CD8-positive, alpha-beta memory T cell (primary cell): Measurements from ENCODE around the gene IGSF23. TPM values are rescaled to one million over a fixed set of nuclear protein-coding genes. Genes with fewer than 3 reads are reported as not detected.

ENCODE experiments used
- CTCF ChIA-PET: fragments of 350-600 bp; sonication (Branson Sonifier 250); formaldehyde crosslinking; loops from one replicate; lab custom pipeline; 2021; ENCODE audit warnings: antibody characterized with exemption; lab: Charles Lee
- POLR2A ChIA-PET: fragments of 350-600 bp; sonication (Branson Sonifier 250); formaldehyde crosslinking; loops from one replicate; lab custom pipeline; 2021; ENCODE audit warnings: antibody characterized with exemption; lab: Charles Lee
- DNase-seq, 5 donors: peaks; one replicate each; pipeline versions ENCODE4 v3.0.0 to v3.0.0-alpha.2; 2020 to 2022; ENCODE audit warnings: mixed read lengths in 1 of 5
- H3K27ac ChIP-seq: one replicate; pipeline ENCODE4 v1.7.0; 2013; ENCODE audit warnings: low read depth, mild to moderate bottlenecking, low read length, moderate library complexity
- H3K27me3 ChIP-seq: 2 replicates; pipeline ENCODE4 v1.7.0; 2013; ENCODE audit warnings: low read length, mild to moderate bottlenecking; ENCODE audit not compliant: insufficient read depth, poor library complexity, severe bottlenecking
- H3K36me3 ChIP-seq: 2 replicates; pipeline ENCODE4 v1.7.0; 2013; ENCODE audit warnings: mild to moderate bottlenecking, low read length, moderate library complexity; ENCODE audit not compliant: insufficient read depth
- H3K4me1 ChIP-seq: 2 replicates; pipeline ENCODE4 v1.7.0; 2013; ENCODE audit warnings: mild to moderate bottlenecking, low read length, moderate library complexity; ENCODE audit not compliant: insufficient read depth
- H3K4me3 ChIP-seq: 2 replicates; pipeline ENCODE4 v1.7.0; 2013; ENCODE audit warnings: mild to moderate bottlenecking, low read length
- H3K9me3 ChIP-seq: 2 replicates; pipeline ENCODE4 v1.7.0; 2013; ENCODE audit warnings: mild to moderate bottlenecking, low read length
- H3K27ac Mint-ChIP-seq, 8 donors: one replicate each; pipeline ENCODE4 v1.8.0; 2020 to 2021; ENCODE audit warnings: mixed read lengths in 8 of 8, mild to moderate bottlenecking in 6 of 8, inconsistent platforms in 3 of 8, moderate library complexity in 3 of 8
- H3K27me3 Mint-ChIP-seq, 2 donors: one replicate each; pipeline ENCODE4 v1.8.0; 2020 to 2021; ENCODE audit warnings: mixed read lengths in 2 of 2, mild to moderate bottlenecking in 1 of 2, moderate library complexity in 1 of 2
- H3K36me3 Mint-ChIP-seq, 3 donors: one replicate each; pipeline ENCODE4 v1.8.0; 2020 to 2021; ENCODE audit warnings: mixed read lengths in 3 of 3, inconsistent platforms in 1 of 3, mild to moderate bottlenecking in 1 of 3
- H3K4me1 Mint-ChIP-seq, 3 donors: one replicate each; pipeline ENCODE4 v1.8.0; 2020 to 2021; ENCODE audit warnings: mixed read lengths in 3 of 3, inconsistent platforms in 1 of 3, mild to moderate bottlenecking in 1 of 3
- H3K4me3 Mint-ChIP-seq, 7 donors: one replicate each; pipeline ENCODE4 v1.8.0; 2020 to 2021; ENCODE audit warnings: mixed read lengths in 7 of 7, mild to moderate bottlenecking in 6 of 7, moderate library complexity in 4 of 7, inconsistent platforms in 2 of 7
- H3K9me3 Mint-ChIP-seq, 5 donors: one replicate each; pipeline ENCODE4 v1.8.0; 2020 to 2022; ENCODE audit warnings: mixed read lengths in 5 of 5, mild to moderate bottlenecking in 3 of 5, moderate library complexity in 2 of 5, inconsistent platforms in 1 of 5
- polyA plus RNA-seq: library from polyadenylated mRNA; unstranded; fragments of 300-500 nt; fragmentation: Illumina TruSeq; gene quantifications from one replicate; pipeline ENCODE4 v1.2.3, GENCODE V29; 2021
- total RNA-seq, 2 experiments: library from RNA; stranded (reverse); gene quantifications; one replicate each; pipeline ENCODE4 v1.2.3, GENCODE V29; 2021

The IGSF23 gene
- total and polyA plus RNA-seq, 3 experiments from 2014 or later = not detected

GRCh38 chr19:44672226-44672625 lies 58.9 kb downstream of the IGSF23 start:
- no peaks in the 10 kb centered on the region for H3K4me1 Mint-ChIP-seq
- CTCF ChIA-PET = no interaction called here

DNA sequence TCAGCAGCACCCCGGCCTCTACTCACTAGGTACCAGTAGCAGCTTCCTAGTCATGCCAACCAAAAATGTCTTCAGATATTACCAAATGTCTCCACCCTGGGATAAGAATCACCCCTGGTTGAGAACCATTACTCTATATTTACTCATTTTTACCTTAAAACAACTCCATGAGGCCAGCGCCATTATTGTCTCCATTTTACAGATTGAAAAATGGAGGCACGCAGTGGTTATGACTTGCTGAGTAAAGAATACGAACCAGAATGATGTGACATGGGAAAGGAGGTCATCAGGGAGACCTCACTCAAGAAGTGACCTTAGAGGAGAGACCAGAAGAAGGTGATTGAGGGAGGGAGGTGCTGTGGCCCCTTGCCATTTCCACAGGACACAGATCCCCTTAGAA lies 60.1 kb downstream of the IGSF23 start:
- H3K27ac Mint-ChIP-seq = peak overlapping the region in 1 of 8 donors; percentile 11
- CTCF ChIA-PET = no interaction called here
- H3K4me3 ChIP-seq = no peak overlapping the region

More at GRCh38 chr19:44672226-44672625, 58.9 kb downstream of the IGSF23 start:
- Mint-ChIP-seq H3K27me3 (peaks cover 6 to 12% of the 10 kb centered on the region in 2 donors), H3K36me3 (no peaks in the 10 kb centered on the region), H3K4me3 (no peak overlapping the region), H3K27ac (no peak overlapping the region), H3K9me3 (no peaks in the 10 kb centered on the region)
- no peaks in the 10 kb centered on the region for H3K27me3 ChIP-seq
- H3K9me3 ChIP-seq = no peaks in the 10 kb centered on the region
- no peaks in the 10 kb centered on the region for H3K36me3 ChIP-seq
- POLR2A ChIA-PET = no interaction called here
- no peak for DNase-seq
- H3K4me3 ChIP-seq = no peak overlapping the region
- no peak overlapping the region for H3K27ac ChIP-seq
- no peaks in the 10 kb centered on the region for H3K4me1 ChIP-seq

GRCh38 chr19:44675521-44675920 lies 62.2 kb downstream of the IGSF23 start:
- DNase-seq = no peak
- H3K27me3 Mint-ChIP-seq = peaks cover 5 to 13% of the 10 kb centered on the region in 2 donors
- CTCF ChIA-PET = no interaction called here
- H3K36me3 ChIP-seq = no peaks in the 10 kb centered on the region
- no peak overlapping the region for H3K4me3 Mint-ChIP-seq
- no peaks in the 10 kb centered on the region for H3K4me1 ChIP-seq
- POLR2A ChIA-PET = no interaction called here
- H3K27ac Mint-ChIP-seq = no peak overlapping the region
- no peaks in the 10 kb centered on the region for H3K9me3 Mint-ChIP-seq
- H3K27me3 ChIP-seq = no peaks in the 10 kb centered on the region
- no peaks in the 10 kb centered on the region for H3K9me3 ChIP-seq
- H3K4me3 ChIP-seq = no peak overlapping the region
- H3K36me3 Mint-ChIP-seq = no peaks in the 10 kb centered on the region
- no peak overlapping the region for H3K27ac ChIP-seq
- no peaks in the 10 kb centered on the region for H3K4me1 Mint-ChIP-seq

More for the DNA sequence above, 60.1 kb downstream of the IGSF23 start:
- Histone ChIP-seq H3K4me1 (no peaks in the 10 kb centered on the region), H3K27ac (no peak overlapping the region), H3K36me3 (no peaks in the 10 kb centered on the region), H3K9me3 (no peaks in the 10 kb centered on the region), H3K27me3 (no peaks in the 10 kb centered on the region)
- peaks cover 10 to 12% of the 10 kb centered on the region in 2 donors for H3K27me3 Mint-ChIP-seq
- POLR2A ChIA-PET = no interaction called here
- no peak overlapping the region for H3K4me3 Mint-ChIP-seq
- H3K4me1 Mint-ChIP-seq = no peaks in the 10 kb centered on the region
- no peak for DNase-seq
- H3K9me3 Mint-ChIP-seq = no peaks in the 10 kb centered on the region
- H3K36me3 Mint-ChIP-seq = no peaks in the 10 kb centered on the region

DNA sequence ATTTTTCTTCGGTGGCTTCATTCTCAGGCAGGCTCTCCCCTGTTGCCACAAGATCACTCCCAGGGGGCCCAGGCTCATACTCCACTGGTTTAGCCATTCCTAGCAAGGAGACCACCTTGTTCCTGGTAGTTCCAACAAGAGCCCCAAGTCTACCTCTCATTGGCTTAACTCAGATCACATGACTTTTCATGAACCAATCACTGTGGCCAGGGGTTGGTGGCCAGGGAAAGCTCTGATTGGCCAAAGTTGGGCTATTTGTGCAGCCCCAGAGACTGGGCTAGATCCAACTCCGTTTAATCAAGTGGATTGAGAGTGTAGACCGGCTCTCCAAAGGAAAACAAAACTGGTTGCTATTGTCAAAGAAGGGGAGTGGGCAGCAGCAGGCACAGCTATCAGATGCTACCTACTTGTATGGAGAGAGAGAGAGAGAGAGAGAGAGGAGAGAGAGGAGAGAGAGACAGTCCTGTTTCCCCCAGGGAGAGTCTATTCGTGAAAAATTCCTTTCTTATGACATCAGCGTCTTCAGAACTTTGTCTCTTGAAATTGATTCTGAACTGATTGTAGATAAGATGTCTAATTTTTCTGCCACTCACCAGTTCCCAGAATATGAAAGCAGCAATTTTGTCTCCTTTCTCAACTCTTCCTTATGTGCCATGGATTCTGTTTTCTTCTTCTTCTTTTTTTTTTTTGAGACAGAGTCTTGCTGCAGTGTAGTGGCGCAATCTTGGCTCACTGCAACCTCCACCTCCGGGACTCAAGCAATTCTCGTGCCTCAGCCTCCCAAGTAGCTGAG lies 63.9 kb downstream of the IGSF23 start:
- H3K27me3 Mint-ChIP-seq = peaks cover 5 to 15% of the 10 kb centered on the region in 2 donors
- Histone ChIP-seq H3K4me3 (no peak overlapping the region), H3K4me1 (no peaks in the 10 kb centered on the region), H3K27ac (no peak overlapping the region), H3K27me3 (no peaks in the 10 kb centered on the region), H3K9me3 (no peaks in the 10 kb centered on the region), H3K36me3 (no peaks in the 10 kb centered on the region)
- H3K4me1 Mint-ChIP-seq = no peaks in the 10 kb centered on the region
- no peak for DNase-seq
- no peaks in the 10 kb centered on the region for H3K36me3 Mint-ChIP-seq
- no peak overlapping the region for H3K27ac Mint-ChIP-seq
- no peaks in the 10 kb centered on the region for H3K9me3 Mint-ChIP-seq
- ChIA-PET POLR2A (no interaction called here), CTCF (interaction anchor here (1.2 kb wide), 1 partner anchor 14 kb away, joined by 3 read pairs; no protein-coding TSS in a partner anchor)
- H3K4me3 Mint-ChIP-seq = no peak overlapping the region

- DNase-seq = no peak
- peaks cover 9 to 25% of the 10 kb centered on the region in 2 donors for H3K27me3 Mint-ChIP-seq
Observed at GRCh38 chr19:44680536-44680935, 67.2 kb downstream of the IGSF23 start.

DNA sequence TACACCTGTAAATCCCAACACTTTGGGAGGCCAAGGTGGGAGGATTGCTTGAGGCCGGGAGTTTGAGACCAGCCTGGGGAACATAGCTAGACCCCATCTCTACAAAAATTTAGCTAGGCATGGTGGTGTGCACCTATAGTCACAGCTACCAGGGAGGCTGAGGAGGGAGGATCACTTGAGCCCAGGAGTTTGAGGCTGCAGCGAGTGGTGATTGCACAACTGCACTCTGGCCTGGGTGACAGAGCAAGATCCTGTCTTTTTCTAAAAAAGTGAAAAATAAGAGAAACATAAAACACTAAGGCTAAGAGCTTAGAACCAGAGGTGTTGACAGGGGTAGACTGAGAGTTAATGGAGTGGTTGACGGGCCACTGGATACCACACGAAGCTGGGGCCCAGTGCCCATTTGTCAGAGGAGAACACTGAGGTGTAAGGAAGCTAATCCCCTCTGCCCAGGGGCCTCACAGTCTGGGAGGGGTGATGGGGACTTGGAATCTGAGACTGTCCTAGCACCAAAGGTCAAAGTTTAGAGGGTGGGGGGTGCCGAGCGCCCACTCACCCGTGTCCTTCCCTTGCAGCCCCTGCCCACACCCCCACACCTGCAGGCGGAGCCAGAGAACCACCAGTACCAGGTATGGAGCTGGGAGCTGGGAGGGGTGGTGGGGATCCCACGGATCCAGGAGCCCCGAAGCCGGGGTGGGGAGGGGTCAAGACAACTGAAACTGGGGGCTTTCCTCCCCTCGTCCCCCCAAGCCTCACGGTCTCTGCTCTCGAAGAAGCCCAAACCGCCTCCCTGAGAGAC lies 68.8 kb downstream of the IGSF23 start:
- Histone ChIP-seq H3K4me1 (no peaks in the 10 kb centered on the region), H3K27ac (no peak overlapping the region), H3K9me3 (no peaks in the 10 kb centered on the region), H3K27me3 (no peaks in the 10 kb centered on the region), H3K4me3 (no peak overlapping the region), H3K36me3 (no peaks in the 10 kb centered on the region)
- Mint-ChIP-seq H3K9me3 (peaks cover 0 to 2% (median 0%) of the 10 kb centered on the region in 5 donors), H3K4me3 (no peak overlapping the region), H3K36me3 (no peaks in the 10 kb centered on the region), H3K27me3 (peaks cover 9 to 31% of the 10 kb centered on the region in 2 donors), H3K4me1 (peaks cover 3 to 5% (median 5%) of the 10 kb centered on the region in 3 donors), H3K27ac (no peak overlapping the region)
- no peak for DNase-seq
- POLR2A ChIA-PET = no interaction called here
- CTCF ChIA-PET = no interaction called here

More at GRCh38 chr19:44680536-44680935, 67.2 kb downstream of the IGSF23 start:
- Histone ChIP-seq H3K4me1 (no peaks in the 10 kb centered on the region), H3K9me3 (no peaks in the 10 kb centered on the region), H3K27me3 (no peaks in the 10 kb centered on the region), H3K4me3 (no peak overlapping the region), H3K27ac (no peak overlapping the region), H3K36me3 (no peaks in the 10 kb centered on the region)
- CTCF ChIA-PET = no interaction called here
- H3K9me3 Mint-ChIP-seq = peaks cover 0 to 2% (median 0%) of the 10 kb centered on the region in 5 donors
- no peaks in the 10 kb centered on the region for H3K36me3 Mint-ChIP-seq
- no peak overlapping the region for H3K4me3 Mint-ChIP-seq
- H3K4me1 Mint-ChIP-seq = peaks cover 3 to 5% (median 5%) of the 10 kb centered on the region in 3 donors
- no peak overlapping the region for H3K27ac Mint-ChIP-seq
- POLR2A ChIA-PET = no interaction called here

GRCh38 chr19:44682807-44683206 lies 69.4 kb downstream of the IGSF23 start:
- CTCF ChIA-PET = no interaction called here
- Mint-ChIP-seq H3K9me3 (peaks cover 0 to 2% (median 0%) of the 10 kb centered on the region in 5 donors), H3K27ac (peak overlapping the region in 1 of 8 donors; percentile 45)

More at GRCh38 chr19:44682807-44683206, 69.4 kb downstream of the IGSF23 start:
- Mint-ChIP-seq H3K4me3 (no peak overlapping the region), H3K36me3 (no peaks in the 10 kb centered on the region), H3K27me3 (peaks cover 5 to 34% of the 10 kb centered on the region in 2 donors), H3K4me1 (peaks cover 3 to 5% (median 5%) of the 10 kb centered on the region in 3 donors)
- Histone ChIP-seq H3K36me3 (no peaks in the 10 kb centered on the region), H3K9me3 (no peaks in the 10 kb centered on the region), H3K27me3 (no peaks in the 10 kb centered on the region), H3K4me1 (no peaks in the 10 kb centered on the region), H3K4me3 (no peak overlapping the region), H3K27ac (no peak overlapping the region)
- no peak for DNase-seq
- POLR2A ChIA-PET = no interaction called here
